Muscle layer of duodenum (tissue), 2 donors: Measurements from ENCODE around the gene MAGEA1.

ENCODE experiments used
- H3K27ac ChIP-seq: one replicate; pipeline ENCODE4 v1.7.0; 2013; ENCODE audit warnings: mild to moderate bottlenecking, low read length
- H3K27me3 ChIP-seq: one replicate; pipeline ENCODE4 v1.7.0; 2013; ENCODE audit warnings: low read depth, mild to moderate bottlenecking, control low read depth, low read length
- H3K36me3 ChIP-seq, 2 donors: one replicate each; pipeline ENCODE4 v1.7.0; 2013; ENCODE audit warnings: low read length in 2 of 2, control low read depth in 1 of 2, mild to moderate bottlenecking in 1 of 2; ENCODE audit not compliant: insufficient read depth in 2 of 2, control insufficient read depth in 1 of 2
- H3K4me1 ChIP-seq, 2 donors: one replicate each; pipeline ENCODE4 v1.7.0; 2013; ENCODE audit warnings: low read length in 2 of 2, mild to moderate bottlenecking in 2 of 2, control low read depth in 1 of 2, moderate library complexity in 1 of 2; ENCODE audit not compliant: insufficient read depth in 2 of 2, control insufficient read depth in 1 of 2
- H3K4me3 ChIP-seq, 2 donors: one replicate each; pipeline ENCODE4 v1.7.0; 2013; ENCODE audit warnings: low read length in 2 of 2, low read depth in 1 of 2, mild to moderate bottlenecking in 1 of 2
- H3K9me3 ChIP-seq, 2 donors: one replicate each; pipeline ENCODE4 v1.7.0; 2013; ENCODE audit warnings: low read length in 2 of 2, control low read depth in 1 of 2, mild to moderate bottlenecking in 1 of 2; ENCODE audit not compliant: control insufficient read depth in 1 of 2
- donor health status: healthy.

The MAGEA1 gene

GRCh38 chrX:153190381-153190780 lies 11.3 kb downstream of the MAGEA1 start:
- no peaks in the 10 kb centered on the region for H3K27me3 ChIP-seq
- H3K27ac ChIP-seq: no peak overlapping the region

GRCh38 chrX:153200462-153200861 lies 21.4 kb downstream of the MAGEA1 start:
- Histone ChIP-seq H3K27ac (no peak overlapping the region), H3K36me3 (no peaks in the 10 kb centered on the region), H3K27me3 (no peaks in the 10 kb centered on the region), H3K9me3 (peaks cover 0 to 3% of the 10 kb centered on the region in 2 donors), H3K4me3 (no peak overlapping the region), H3K4me1 (no peaks in the 10 kb centered on the region)

More at GRCh38 chrX:153190381-153190780, 11.3 kb downstream of the MAGEA1 start:
- Histone ChIP-seq H3K4me3 (no peak overlapping the region), H3K4me1 (no peaks in the 10 kb centered on the region), H3K36me3 (no peaks in the 10 kb centered on the region), H3K9me3 (no peaks in the 10 kb centered on the region)

- H3K27ac ChIP-seq: no peak overlapping the region
- H3K27me3 ChIP-seq: no peaks in the 10 kb centered on the region
- H3K9me3 ChIP-seq: no peaks in the 10 kb centered on the region
- H3K36me3 ChIP-seq: no peaks in the 10 kb centered on the region
- H3K4me3 ChIP-seq: no peak overlapping the region
- H3K4me1 ChIP-seq: no peaks in the 10 kb centered on the region
Measured at GRCh38 chrX:153206425-153207046, 27.5 kb downstream of the MAGEA1 start.

GRCh38 chrX:153209347-153209746 lies 30.3 kb downstream of the MAGEA1 start:
- no peaks in the 10 kb centered on the region for H3K4me1 ChIP-seq
- H3K27me3 ChIP-seq: no peaks in the 10 kb centered on the region
- no peaks in the 10 kb centered on the region for H3K36me3 ChIP-seq
- H3K4me3 ChIP-seq: no peak overlapping the region
- H3K9me3 ChIP-seq: no peaks in the 10 kb centered on the region
- H3K27ac ChIP-seq: no peak overlapping the region

GRCh38 chrX:153214934-153215333 lies 35.9 kb downstream of the MAGEA1 start:
- Histone ChIP-seq H3K27ac (no peak overlapping the region), H3K36me3 (no peaks in the 10 kb centered on the region), H3K9me3 (no peaks in the 10 kb centered on the region), H3K4me3 (no peak overlapping the region), H3K27me3 (no peaks in the 10 kb centered on the region), H3K4me1 (no peaks in the 10 kb centered on the region)

GRCh38 chrX:153216926-153217325 lies 37.8 kb downstream of the MAGEA1 start:
- H3K36me3 ChIP-seq: no peaks in the 10 kb centered on the region
- no peaks in the 10 kb centered on the region for H3K4me1 ChIP-seq
- no peak overlapping the region for H3K27ac ChIP-seq
- no peak overlapping the region for H3K4me3 ChIP-seq
- no peaks in the 10 kb centered on the region for H3K27me3 ChIP-seq
- H3K9me3 ChIP-seq: no peaks in the 10 kb centered on the region

- Histone ChIP-seq H3K27ac (no peak overlapping the region), H3K4me1 (no peaks in the 10 kb centered on the region), H3K27me3 (no peaks in the 10 kb centered on the region), H3K36me3 (no peaks in the 10 kb centered on the region), H3K9me3 (no peaks in the 10 kb centered on the region), H3K4me3 (no peak overlapping the region)
Measured at GRCh38 chrX:153225438-153226098, 46.5 kb downstream of the MAGEA1 start.

- no peaks in the 10 kb centered on the region for H3K27me3 ChIP-seq
- H3K27ac ChIP-seq: no peak overlapping the region
- H3K36me3 ChIP-seq: no peaks in the 10 kb centered on the region
- H3K4me1 ChIP-seq: no peaks in the 10 kb centered on the region
- no peaks in the 10 kb centered on the region for H3K9me3 ChIP-seq
- no peak overlapping the region for H3K4me3 ChIP-seq
Measured at GRCh38 chrX:153226344-153227185, 47.5 kb downstream of the MAGEA1 start.
